Panc1 (cell line): ENCODE data around the gene ZNF235.

Experiments
- POLR2AphosphoS5 ChIP-seq: IDR thresholded peaks from 2 replicates; pipeline ENCODE4 v1.6.1; 2012; ENCODE audit warnings: mild to moderate bottlenecking, low read depth, low read length, moderate library complexity
- TCF7L2 ChIP-seq: IDR thresholded peaks from 2 replicates; pipeline ENCODE4 v1.6.1; 2011; ENCODE audit warnings: mild to moderate bottlenecking, low read depth, low read length, inconsistent platforms
- TF ChIP-seq, protein P1 (sequence below): fragments of 450-650 bp; IDR thresholded peaks from 2 replicates; pipeline ENCODE4 v1.5.1; 2017; ENCODE audit warnings: mild to moderate bottlenecking
- TF ChIP-seq, protein P2 (sequence below), 2 experiments: IDR thresholded peaks; 2 replicates each; pipeline ENCODE4 v1.6.1; 2011 to 2012; ENCODE audit warnings: low read depth in 2 of 2, control low read depth in 1 of 2, low read length in 1 of 2, mild to moderate bottlenecking in 1 of 2, moderate library complexity in 1 of 2; ENCODE audit not compliant: insufficient read depth in 1 of 2

DNA sequence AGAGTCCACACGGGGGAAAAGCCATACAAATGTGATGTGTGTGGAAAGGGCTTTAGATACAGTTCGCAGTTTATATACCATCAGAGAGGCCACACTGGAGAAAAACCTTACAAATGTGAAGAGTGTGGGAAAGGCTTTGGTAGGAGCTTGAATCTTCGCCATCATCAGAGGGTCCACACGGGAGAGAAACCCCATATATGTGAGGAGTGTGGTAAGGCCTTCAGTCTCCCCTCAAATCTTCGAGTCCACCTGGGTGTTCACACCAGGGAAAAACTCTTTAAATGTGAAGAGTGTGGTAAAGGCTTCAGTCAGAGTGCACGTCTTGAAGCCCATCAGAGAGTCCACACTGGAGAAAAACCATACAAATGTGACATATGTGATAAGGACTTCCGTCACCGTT is 68.4 kb downstream of the ZNF235 start:
- TF ChIP-seq, protein P1, sequence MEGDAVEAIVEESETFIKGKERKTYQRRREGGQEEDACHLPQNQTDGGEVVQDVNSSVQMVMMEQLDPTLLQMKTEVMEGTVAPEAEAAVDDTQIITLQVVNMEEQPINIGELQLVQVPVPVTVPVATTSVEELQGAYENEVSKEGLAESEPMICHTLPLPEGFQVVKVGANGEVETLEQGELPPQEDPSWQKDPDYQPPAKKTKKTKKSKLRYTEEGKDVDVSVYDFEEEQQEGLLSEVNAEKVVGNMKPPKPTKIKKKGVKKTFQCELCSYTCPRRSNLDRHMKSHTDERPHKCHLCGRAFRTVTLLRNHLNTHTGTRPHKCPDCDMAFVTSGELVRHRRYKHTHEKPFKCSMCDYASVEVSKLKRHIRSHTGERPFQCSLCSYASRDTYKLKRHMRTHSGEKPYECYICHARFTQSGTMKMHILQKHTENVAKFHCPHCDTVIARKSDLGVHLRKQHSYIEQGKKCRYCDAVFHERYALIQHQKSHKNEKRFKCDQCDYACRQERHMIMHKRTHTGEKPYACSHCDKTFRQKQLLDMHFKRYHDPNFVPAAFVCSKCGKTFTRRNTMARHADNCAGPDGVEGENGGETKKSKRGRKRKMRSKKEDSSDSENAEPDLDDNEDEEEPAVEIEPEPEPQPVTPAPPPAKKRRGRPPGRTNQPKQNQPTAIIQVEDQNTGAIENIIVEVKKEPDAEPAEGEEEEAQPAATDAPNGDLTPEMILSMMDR = no peak
- TF ChIP-seq POLR2AphosphoS5 (no peak), TCF7L2 (no peak)
- TF ChIP-seq, protein P2, sequence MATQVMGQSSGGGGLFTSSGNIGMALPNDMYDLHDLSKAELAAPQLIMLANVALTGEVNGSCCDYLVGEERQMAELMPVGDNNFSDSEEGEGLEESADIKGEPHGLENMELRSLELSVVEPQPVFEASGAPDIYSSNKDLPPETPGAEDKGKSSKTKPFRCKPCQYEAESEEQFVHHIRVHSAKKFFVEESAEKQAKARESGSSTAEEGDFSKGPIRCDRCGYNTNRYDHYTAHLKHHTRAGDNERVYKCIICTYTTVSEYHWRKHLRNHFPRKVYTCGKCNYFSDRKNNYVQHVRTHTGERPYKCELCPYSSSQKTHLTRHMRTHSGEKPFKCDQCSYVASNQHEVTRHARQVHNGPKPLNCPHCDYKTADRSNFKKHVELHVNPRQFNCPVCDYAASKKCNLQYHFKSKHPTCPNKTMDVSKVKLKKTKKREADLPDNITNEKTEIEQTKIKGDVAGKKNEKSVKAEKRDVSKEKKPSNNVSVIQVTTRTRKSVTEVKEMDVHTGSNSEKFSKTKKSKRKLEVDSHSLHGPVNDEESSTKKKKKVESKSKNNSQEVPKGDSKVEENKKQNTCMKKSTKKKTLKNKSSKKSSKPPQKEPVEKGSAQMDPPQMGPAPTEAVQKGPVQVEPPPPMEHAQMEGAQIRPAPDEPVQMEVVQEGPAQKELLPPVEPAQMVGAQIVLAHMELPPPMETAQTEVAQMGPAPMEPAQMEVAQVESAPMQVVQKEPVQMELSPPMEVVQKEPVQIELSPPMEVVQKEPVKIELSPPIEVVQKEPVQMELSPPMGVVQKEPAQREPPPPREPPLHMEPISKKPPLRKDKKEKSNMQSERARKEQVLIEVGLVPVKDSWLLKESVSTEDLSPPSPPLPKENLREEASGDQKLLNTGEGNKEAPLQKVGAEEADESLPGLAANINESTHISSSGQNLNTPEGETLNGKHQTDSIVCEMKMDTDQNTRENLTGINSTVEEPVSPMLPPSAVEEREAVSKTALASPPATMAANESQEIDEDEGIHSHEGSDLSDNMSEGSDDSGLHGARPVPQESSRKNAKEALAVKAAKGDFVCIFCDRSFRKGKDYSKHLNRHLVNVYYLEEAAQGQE (IDR thresholded peaks at IDR 0.05; ENCODE audit: insufficient read depth in 1 of 2, low read depth in 2 of 2, low read length in 1 of 2) = no peak
